K562 (cell line): ENCODE data around the gene G6PD. TPM values are rescaled to one million over a fixed set of nuclear protein-coding genes. Genes with fewer than 3 reads are reported as not detected.
A peak's percentile ranks its signal among the peaks of the same experiment; 100 is the strongest.

Experiments used
- AFF4 ChIP-seq: sonication (generic); formaldehyde crosslinking; IDR thresholded peaks from 2 replicates; pipeline ENCODE4 v1.8.0; 2023; ENCODE audit warnings: mild to moderate bottlenecking, missing genetic modification reagents
- E2F3 ChIP-seq: fragments of 250-450 bp; sonication (Bioruptor Pico); IDR thresholded peaks from 2 replicates; pipeline ENCODE4 v1.4.0; 2020; ENCODE audit warnings: mild to moderate bottlenecking
- E2F8 ChIP-seq: fragments of 450-650 bp; IDR thresholded peaks from 2 replicates; pipeline ENCODE4 v1.7.1; 2018; ENCODE audit warnings: mild to moderate bottlenecking, low read depth; ENCODE audit not compliant: partially characterized antibody
- EP400 ChIP-seq: fragments of 450-650 bp; IDR thresholded peaks from 2 replicates; pipeline ENCODE4 v1.6.1; 2017; ENCODE audit warnings: antibody characterized with exemption, mild to moderate bottlenecking, moderate library complexity
- HDAC8 ChIP-seq: fragments of 450-650 bp; IDR thresholded peaks from 2 replicates; pipeline ENCODE4 v1.6.1; 2016; ENCODE audit warnings: mild to moderate bottlenecking, missing genetic modification characterization, moderate library complexity, missing compliant biosample characterization
- LCOR ChIP-seq: sonication (generic); formaldehyde crosslinking; IDR thresholded peaks from 2 replicates; pipeline ENCODE4 v1.8.0; 2022; ENCODE audit warnings: mild to moderate bottlenecking, missing genetic modification reagents
- PATZ1 ChIP-seq: fragments of 250-450 bp; sonication (Bioruptor Pico); IDR thresholded peaks from 2 replicates; pipeline ENCODE4 v1.5.0; 2020; ENCODE audit warnings: mild to moderate bottlenecking, borderline replicate concordance
- PHB ChIP-seq: fragments of 250-450 bp; sonication (Bioruptor Pico); IDR thresholded peaks from 2 replicates; pipeline ENCODE4 v1.5.0; 2021
- RBM15 ChIP-seq: fragments of 200-400 bp; formaldehyde crosslinking; IDR thresholded peaks from 2 replicates; pipeline ENCODE4 v1.6.1; 2018; ENCODE audit warnings: mild to moderate bottlenecking, low read length, moderate library complexity; ENCODE audit not compliant: insufficient read depth
- SMARCE1 ChIP-seq: fragments of 450-650 bp; IDR thresholded peaks from 2 replicates; pipeline ENCODE4 v1.7.1; 2016; ENCODE audit warnings: mild to moderate bottlenecking
- SNRNP70 ChIP-seq: fragments of 200-400 bp; formaldehyde crosslinking; optimal IDR thresholded peaks from 2 replicates; pipeline ENCODE3; 2017; ENCODE audit warnings: low read depth, low read length
- TFAP4 ChIP-seq: sonication (generic); formaldehyde crosslinking; IDR thresholded peaks from 2 replicates; pipeline ENCODE4 v1.8.0; 2022; ENCODE audit warnings: missing genetic modification reagents, mild to moderate bottlenecking, moderate library complexity, borderline replicate concordance
- ZC3H11A ChIP-seq: IDR thresholded peaks from 2 replicates; pipeline ENCODE4 v1.6.1; 2012; ENCODE audit warnings: low read depth, low read length, improper control_type of control experiment
- ZNF280A ChIP-seq: fragments of 450-650 bp; IDR thresholded peaks from 2 replicates; pipeline ENCODE4 v1.6.1; 2018; ENCODE audit warnings: mild to moderate bottlenecking, low read depth; ENCODE audit not compliant: partially characterized antibody
- ZNF436 ChIP-seq: fragments of 250-450, 450-650 bp; sonication (Bioruptor Pico); formaldehyde crosslinking; IDR thresholded peaks from 2 replicates; pipeline ENCODE4 v1.7.0; 2020; ENCODE audit warnings: mild to moderate bottlenecking
- polyA plus RNA-seq, 8 experiments: library from polyadenylated mRNA; depleted of rRNA in 4 of 8; stranded (reverse) in 5 of 8; unstranded in 3 of 8; fragments of >200 nt; fragmentation: Nextera tagmentation in 2 of 8; fragmentation: Illumina TruSeq in 1 of 8; extraction: Ambion mirVana in 2 of 8; extraction: Trizol in 1 of 8; gene quantifications; 2 replicates each; pipeline versions ENCODE4 v1.2.1 to v1.2.3, GENCODE V29; 2011 to 2014; ENCODE audit warnings: inconsistent platforms in 1 of 8, missing spikeins in 1 of 8
- total RNA-seq, 7 experiments: library from RNA; depleted of rRNA in 6 of 7; stranded (reverse); fragments of >200 nt in 6 of 7; fragmentation: Illumina TruSeq in 2 of 7; extraction: Trizol in 2 of 7; gene quantifications; 2 replicates each; pipeline versions ENCODE4 v1.2.1 to v1.2.3, GENCODE V29; 2011 to 2021; ENCODE audit warnings: low replicate concordance in 1 of 7

Gene G6PD
- total and polyA plus RNA-seq, 9 of the 15 experiments (the other 6 are each of a cell fraction or from before 2014, with no cell fraction given), result 2.9 to 222 (median 66.4) TPM

GRCh38 chrX:154490414-154491083 is 56.1 kb downstream of the G6PD start, which contains the start of gene SLC10A3 (continued):
- TF ChIP-seq E2F8 (no peak), AFF4 (CRISPR knock-in tag) (no peak), ZNF436 (CRISPR knock-in tag) (no peak), E2F3 (CRISPR knock-in tag) (no peak), EP400 (peak; percentile 67; the same call in 1 of the 2 replicates), ZNF280A (no peak), LCOR (CRISPR knock-in tag) (no peak), SNRNP70 (no peak), PATZ1 (CRISPR knock-in tag) (no peak), ZC3H11A (no peak), RBM15 (no peak), SMARCE1 (no peak), TFAP4 (CRISPR knock-in tag) (peak; percentile 31; the same call in 1 of the 2 replicates), PHB (CRISPR knock-in tag) (no peak), HDAC8 (tag) (no peak)
